Kidney epithelial cell (primary cell): Measurements from ENCODE around the gene LAMC2. TPM values are rescaled to one million over a fixed set of nuclear protein-coding genes. Genes with fewer than 3 reads are reported as not detected.

ENCODE experiments used
- DNase-seq: peaks from one replicate; pipeline ENCODE4 v3.0.0-alpha.2; 2010; ENCODE audit warnings: low read depth
- H3K27me3 ChIP-seq: 2 replicates; pipeline ENCODE4 v1.6.0; 2011; ENCODE audit warnings: low read length; ENCODE audit not compliant: control insufficient read depth, insufficient read depth
- H3K36me3 ChIP-seq: 2 replicates; pipeline ENCODE4 v1.5.1; 2011; ENCODE audit warnings: low read length; ENCODE audit not compliant: control insufficient read depth, insufficient read depth
- H3K4me3 ChIP-seq: 2 replicates; pipeline ENCODE4 v1.5.1; 2011; ENCODE audit warnings: low read depth, mild to moderate bottlenecking, control low read depth, low read length
- CTCF ChIP-seq: IDR thresholded peaks from 2 replicates; pipeline ENCODE4 v1.5.1; 2011; ENCODE audit warnings: mild to moderate bottlenecking, moderate library complexity, low read length, control low read depth, inconsistent platforms; ENCODE audit not compliant: insufficient read depth, poor library complexity, severe bottlenecking
- total RNA-seq: library from RNA; depleted of rRNA; stranded (reverse); fragments of >200 nt; gene quantifications from 2 replicates; pipeline ENCODE4 v1.2.3, GENCODE V29; 2015

Gene LAMC2
- total RNA-seq, 1 donor from 2014 or later, result 1,180 TPM

- DNase-seq, result no peak
- Histone ChIP-seq H3K27me3 (no peaks in the 10 kb centered on the region), H3K36me3 (no peaks in the 10 kb centered on the region), H3K4me3 (no peak overlapping the region)
- no peak for TF ChIP-seq CTCF
Observed at GRCh38 chr1:183222909-183223308, 36.8 kb downstream of the LAMC2 start.

- DNase-seq, result peak; percentile 67
- H3K4me3 ChIP-seq, result no peak overlapping the region
- H3K27me3 ChIP-seq, result no peaks in the 10 kb centered on the region
- no peak for TF ChIP-seq CTCF
- no peaks in the 10 kb centered on the region for H3K36me3 ChIP-seq
Observed at GRCh38 chr1:183223467-183223866, 37.4 kb downstream of the LAMC2 start.

- TF ChIP-seq CTCF, result no peak
- H3K27me3 ChIP-seq, result no peaks in the 10 kb centered on the region
- H3K4me3 ChIP-seq, result no peak overlapping the region
- H3K36me3 ChIP-seq, result no peaks in the 10 kb centered on the region
- no peak for DNase-seq
Observed at GRCh38 chr1:183226361-183226760, 40.3 kb downstream of the LAMC2 start.

- Histone ChIP-seq H3K36me3 (no peaks in the 10 kb centered on the region), H3K4me3 (no peak overlapping the region), H3K27me3 (no peaks in the 10 kb centered on the region)
- no peak for TF ChIP-seq CTCF
- no peak for DNase-seq
Observed at GRCh38 chr1:183226963-183227362, 40.9 kb downstream of the LAMC2 start.

- no peak for DNase-seq
- no peak overlapping the region for H3K4me3 ChIP-seq
- TF ChIP-seq CTCF, result peak; percentile 77
- H3K27me3 ChIP-seq, result no peaks in the 10 kb centered on the region
- H3K36me3 ChIP-seq, result no peaks in the 10 kb centered on the region
Observed at GRCh38 chr1:183227422-183228346, 41.6 kb downstream of the LAMC2 start.
